HG03432 (cell line): ENCODE results near the gene CEBPZ.
"Not testable (repeated sequence)": the region's sequence is repeated elsewhere in the genome, so short reads cannot be mapped to it uniquely, and the experiment has no call there.

Source experiments
- ATAC-seq: cut with Tn5 transposase; IDR thresholded peaks from one replicate; pipeline ENCODE4 v1.9.1; 2021; ENCODE audit warnings: mild to moderate bottlenecking, moderate library complexity; ENCODE audit not compliant: unreplicated experiment

The CEBPZ gene

GRCh38 chr2:37219046-37219445 lies 12.3 kb downstream of the CEBPZ start:
- no peak for ATAC-seq

- ATAC-seq, result no peak
These were observed 16.1 kb downstream of the CEBPZ start for GRCh38 chr2:37215250-37215649.

GRCh38 chr2:37211939-37212338 lies 19.5 kb downstream of the CEBPZ start:
- no peak for ATAC-seq

GRCh38 chr2:37211212-37211611 lies 20.2 kb downstream of the CEBPZ start:
- no peak for ATAC-seq

GRCh38 chr2:37206760-37207159 lies 24.6 kb downstream of the CEBPZ start:
- not testable (repeated sequence) for ATAC-seq

GRCh38 chr2:37205689-37206341 lies 25.6 kb downstream of the CEBPZ start:
- ATAC-seq, result no peak

- ATAC-seq, result not testable (repeated sequence)
These were observed 26.2 kb downstream of the CEBPZ start for GRCh38 chr2:37205071-37205661.

GRCh38 chr2:37203708-37204107 lies 27.7 kb downstream of the CEBPZ start:
- ATAC-seq, result no peak

GRCh38 chr2:37201766-37202165 lies 29.6 kb downstream of the CEBPZ start:
- ATAC-seq, result no peak

GRCh38 chr2:37201208-37201607 lies 30.2 kb downstream of the CEBPZ start:
- no peak for ATAC-seq

- ATAC-seq, result no peak
These were observed 32.7 kb downstream of the CEBPZ start for GRCh38 chr2:37198681-37199065.

GRCh38 chr2:37196320-37197195 lies 34.8 kb downstream of the CEBPZ start, which contains the start of gene CEBPZOS:
TSS of gene CEBPZOS (plus strand) at chr2:37196496. CDS start at chr2:37199705, 3,209 bp downstream.
- peak; percentile 81 for ATAC-seq

- ATAC-seq, result not testable (repeated sequence)
These were observed 35.5 kb downstream of the CEBPZ start for GRCh38 chr2:37195862-37196319.

- ATAC-seq, result no peak
These were observed 38.8 kb downstream of the CEBPZ start for GRCh38 chr2:37192551-37192950.

- ATAC-seq, result no peak
These were observed 39.6 kb downstream of the CEBPZ start for GRCh38 chr2:37191747-37192146.

- no peak for ATAC-seq
These were observed 40.1 kb downstream of the CEBPZ start for GRCh38 chr2:37191253-37191652.

GRCh38 chr2:37190290-37190689 lies 41.1 kb downstream of the CEBPZ start:
- ATAC-seq, result no peak

- ATAC-seq, result no peak
These were observed 41.8 kb downstream of the CEBPZ start for GRCh38 chr2:37189452-37190153.

GRCh38 chr2:37188570-37188969 lies 42.8 kb downstream of the CEBPZ start, which contains the start of gene SULT6B1:
TSS of gene SULT6B1 (minus strand) at chr2:37188670. CDS start at chr2:37188640, 30 bp downstream.
- no peak for ATAC-seq

GRCh38 chr2:37181726-37182684 lies 49.4 kb downstream of the CEBPZ start:
- ATAC-seq, result no peak
